Measurements from ENCODE around the gene KRTAP19-3. TPM values are rescaled to one million over a fixed set of nuclear protein-coding genes. Genes with fewer than 3 reads are reported as not detected.

Gene KRTAP19-3
- total RNA-seq, 1 experiment from 2014 or later = not detected

DNA sequence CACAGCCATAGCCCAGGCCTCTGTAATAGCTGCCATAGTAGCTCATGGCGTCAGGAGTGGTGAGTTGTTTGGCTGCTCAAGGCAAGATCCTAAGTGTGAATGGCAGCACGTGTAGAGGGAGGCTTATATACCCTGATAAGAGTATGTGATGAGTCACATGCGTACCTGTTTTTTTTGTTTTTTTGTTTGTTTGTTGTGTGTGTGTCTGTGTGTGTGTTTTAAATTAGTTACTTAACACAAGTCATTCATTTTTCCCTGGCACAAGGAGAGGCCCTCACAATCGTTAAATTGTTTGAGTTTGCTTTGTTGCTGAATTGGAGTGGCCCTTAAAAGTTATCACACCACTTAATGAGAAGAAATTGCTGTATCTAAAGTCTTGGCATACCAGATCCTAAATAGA lies 5.3 kb upstream of the KRTAP19-3 start, which contains the start of gene KRTAP19-4:
Gene KRTAP19-4, minus strand, starts transcription at position 101 of the 400 bp plus-strand sequence. Its CDS starts 55 bp downstream, at position 46.
- Histone ChIP-seq H3K4me3 (ENCODE audit: low read length) (no peak within 1 kb of the TSS), H3K9me2 (replicated peaks; ENCODE audit: low read length) (no peaks in the 10 kb centered on the region), H3F3A (ENCODE audit: low read length, unreplicated experiment) (no peaks in the 10 kb centered on the region), H3K4me2 (ENCODE audit: low read length) (no peak within 1 kb of the TSS), H4K20me1 (ENCODE audit: low read length) (no peaks in the 10 kb centered on the region), H3K27ac (ENCODE audit: low read length) (no peak within 1 kb of the TSS), H3K27me3 (ENCODE audit: low read length) (no peaks in the 10 kb centered on the region), H3K36me3 (ENCODE audit: low read depth, low read length) (no peaks in the 10 kb centered on the region), H3K9ac (ENCODE audit: low read length) (no peak within 1 kb of the TSS), H3K9me3 (ENCODE audit: low read length) (no peaks in the 10 kb centered on the region), H2AFZ (ENCODE audit: low read length) (no peak within 1 kb of the TSS), H3K4me1 (ENCODE audit: insufficient read depth, low read length) (no peaks in the 10 kb centered on the region), H3K79me2 (ENCODE audit: low read length) (no peaks in the 10 kb centered on the region)
- intact Hi-C loops (cut with micrococcal nuclease) = no loop called here
- ChIA-PET POLR2A (ENCODE audit: unreplicated experiment) (no interaction called here), CTCF (interaction anchor here (1.0 kb wide), 1 partner anchor 127 kb away, joined by 3 read pairs; no protein-coding TSS in a partner anchor)
- TF ChIP-seq EZH2phosphoT487 (IDR thresholded peaks at IDR 0.05; ENCODE audit: borderline replicate concordance, low read length) (no peak), EZH2 (IDR thresholded peaks at IDR 0.05; ENCODE audit: low read length, unreplicated experiment) (no peak)
- TF ChIP-seq, protein P1, sequence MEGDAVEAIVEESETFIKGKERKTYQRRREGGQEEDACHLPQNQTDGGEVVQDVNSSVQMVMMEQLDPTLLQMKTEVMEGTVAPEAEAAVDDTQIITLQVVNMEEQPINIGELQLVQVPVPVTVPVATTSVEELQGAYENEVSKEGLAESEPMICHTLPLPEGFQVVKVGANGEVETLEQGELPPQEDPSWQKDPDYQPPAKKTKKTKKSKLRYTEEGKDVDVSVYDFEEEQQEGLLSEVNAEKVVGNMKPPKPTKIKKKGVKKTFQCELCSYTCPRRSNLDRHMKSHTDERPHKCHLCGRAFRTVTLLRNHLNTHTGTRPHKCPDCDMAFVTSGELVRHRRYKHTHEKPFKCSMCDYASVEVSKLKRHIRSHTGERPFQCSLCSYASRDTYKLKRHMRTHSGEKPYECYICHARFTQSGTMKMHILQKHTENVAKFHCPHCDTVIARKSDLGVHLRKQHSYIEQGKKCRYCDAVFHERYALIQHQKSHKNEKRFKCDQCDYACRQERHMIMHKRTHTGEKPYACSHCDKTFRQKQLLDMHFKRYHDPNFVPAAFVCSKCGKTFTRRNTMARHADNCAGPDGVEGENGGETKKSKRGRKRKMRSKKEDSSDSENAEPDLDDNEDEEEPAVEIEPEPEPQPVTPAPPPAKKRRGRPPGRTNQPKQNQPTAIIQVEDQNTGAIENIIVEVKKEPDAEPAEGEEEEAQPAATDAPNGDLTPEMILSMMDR (conservative IDR thresholded peaks at IDR 0.05; ENCODE audit: low read depth, low read length) = no peak
- DNase-seq = no peak
- no peak for ATAC-seq
- no TSS peak for BruUV-seq (replicated peaks)

DNA sequence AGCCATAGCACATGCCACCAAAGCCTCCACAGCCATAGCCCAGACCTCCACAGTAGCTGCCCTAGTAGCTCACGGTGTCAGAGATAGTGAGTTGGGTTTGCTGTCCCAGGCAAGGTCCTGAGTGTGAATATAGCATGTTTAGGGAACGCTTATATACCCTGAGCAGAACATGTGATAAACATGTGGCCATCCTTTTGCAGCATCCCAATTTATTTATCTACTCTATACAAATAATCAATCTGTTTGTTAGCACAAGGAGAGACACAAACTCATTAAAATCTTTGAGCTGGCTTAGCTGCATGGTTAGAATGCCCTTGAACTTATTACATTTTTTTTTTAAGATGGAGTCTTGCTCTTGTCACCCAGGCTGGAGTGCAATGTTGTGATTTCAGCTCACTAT lies 4.5 kb downstream of the KRTAP19-3 start, which contains the start of gene KRTAP19-2:
Gene KRTAP19-2, minus strand, starts transcription at position 101 of the 400 bp plus-strand sequence. Its CDS starts 88 bp downstream, at position 13.
- H3K4me1 ChIP-seq (ENCODE audit: insufficient read depth, low read length) = no peaks in the 10 kb centered on the region
- ChIA-PET POLR2A (ENCODE audit: unreplicated experiment) (no interaction called here), CTCF (no interaction called here)
- no peaks in the 10 kb centered on the region for H3F3A ChIP-seq (ENCODE audit: low read length, unreplicated experiment)
- H3K9me2 ChIP-seq (replicated peaks; ENCODE audit: low read length) = no peaks in the 10 kb centered on the region
- H3K9ac ChIP-seq (ENCODE audit: low read length) = no peak within 1 kb of the TSS
- DNase-seq (no peak), ATAC-seq (no peak)
- no peaks in the 10 kb centered on the region for H3K9me3 ChIP-seq (ENCODE audit: low read length)
- intact Hi-C loops (cut with micrococcal nuclease) = no loop called here
- H2AFZ ChIP-seq (ENCODE audit: low read length) = no peak within 1 kb of the TSS
- no peaks in the 10 kb centered on the region for H3K36me3 ChIP-seq (ENCODE audit: low read depth, low read length)
- TF ChIP-seq, protein P1 (conservative IDR thresholded peaks at IDR 0.05; ENCODE audit: low read depth, low read length) = no peak
- TF ChIP-seq EZH2phosphoT487 (IDR thresholded peaks at IDR 0.05; ENCODE audit: borderline replicate concordance, low read length) (no peak), EZH2 (IDR thresholded peaks at IDR 0.05; ENCODE audit: low read length, unreplicated experiment) (no peak)
- no peaks in the 10 kb centered on the region for H3K27me3 ChIP-seq (ENCODE audit: low read length)
- BruUV-seq (replicated peaks) = no TSS peak
- H3K4me3 ChIP-seq (ENCODE audit: low read length) = no peak within 1 kb of the TSS
- no peaks in the 10 kb centered on the region for H3K79me2 ChIP-seq (ENCODE audit: low read length)
- no peaks in the 10 kb centered on the region for H4K20me1 ChIP-seq (ENCODE audit: low read length)
- H3K4me2 ChIP-seq (ENCODE audit: low read length) = no peak within 1 kb of the TSS
- H3K27ac ChIP-seq (ENCODE audit: low read length) = no peak within 1 kb of the TSS

DNA sequence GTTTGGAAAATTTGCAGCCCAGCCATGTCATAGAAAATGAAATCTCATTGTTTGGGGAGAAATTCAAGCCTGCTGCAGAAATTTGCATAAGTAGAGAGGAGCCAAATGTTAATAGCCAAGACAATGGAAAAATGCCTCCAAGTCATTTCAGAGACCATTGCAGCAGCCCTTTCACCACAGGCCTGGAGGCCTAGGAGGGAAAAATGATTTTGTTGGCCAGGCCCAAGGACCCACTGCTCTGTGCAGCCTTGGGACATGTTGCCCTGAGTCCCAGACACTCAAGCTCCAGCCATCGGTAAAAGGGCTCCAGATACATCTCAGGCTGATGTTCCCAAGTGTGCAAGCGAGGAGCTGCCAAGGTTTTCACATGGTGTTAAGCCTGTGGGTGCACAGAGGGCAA lies 5.6 kb downstream of the KRTAP19-3 start:
- H3K27ac ChIP-seq (ENCODE audit: low read length) = no peak overlapping the region
- no peak overlapping the region for H2AFZ ChIP-seq (ENCODE audit: low read length)
- DNase-seq (no peak), ATAC-seq (no peak)
- no peaks in the 10 kb centered on the region for H3K79me2 ChIP-seq (ENCODE audit: low read length)
- TF ChIP-seq EZH2phosphoT487 (IDR thresholded peaks at IDR 0.05; ENCODE audit: borderline replicate concordance, low read length) (no peak), EZH2 (IDR thresholded peaks at IDR 0.05; ENCODE audit: low read length, unreplicated experiment) (no peak)
- TF ChIP-seq, protein P1 (conservative IDR thresholded peaks at IDR 0.05; ENCODE audit: low read depth, low read length) = no peak
- H3K4me3 ChIP-seq (ENCODE audit: low read length) = no peak overlapping the region
- no peak overlapping the region for H3K9ac ChIP-seq (ENCODE audit: low read length)
- H3K4me2 ChIP-seq (ENCODE audit: low read length) = no peak overlapping the region
- no peaks in the 10 kb centered on the region for H4K20me1 ChIP-seq (ENCODE audit: low read length)
- CTCF ChIA-PET = no interaction called here
- POLR2A ChIA-PET (ENCODE audit: unreplicated experiment) = no interaction called here
- no peaks in the 10 kb centered on the region for H3K9me3 ChIP-seq (ENCODE audit: low read length)
- H3K4me1 ChIP-seq (ENCODE audit: insufficient read depth, low read length) = no peaks in the 10 kb centered on the region
- no peaks in the 10 kb centered on the region for H3F3A ChIP-seq (ENCODE audit: low read length, unreplicated experiment)
- BruUV-seq (replicated peaks) = no TSS peak
- intact Hi-C loops (cut with micrococcal nuclease) = no loop called here
- no peaks in the 10 kb centered on the region for H3K9me2 ChIP-seq (replicated peaks; ENCODE audit: low read length)
- H3K36me3 ChIP-seq (ENCODE audit: low read depth, low read length) = no peaks in the 10 kb centered on the region
- H3K27me3 ChIP-seq (ENCODE audit: low read length) = no peaks in the 10 kb centered on the region
